SK-N-SH (cell line): ENCODE data around the gene MIXL1. TPM values are rescaled to one million over a fixed set of nuclear protein-coding genes. Genes with fewer than 3 reads are reported as not detected.
A peak's percentile ranks its signal among the peaks of the same experiment; 100 is the strongest.

Source experiments
- CTCF ChIA-PET: fragments of 300-600, 350-600 bp; formaldehyde crosslinking; extraction: SDS; loops from one replicate; lab custom pipeline; 2021; lab: Yijun Ruan, JAX
- POLR2A ChIA-PET: fragments of 350-600 bp; sonication (Branson Sonifier 250); formaldehyde crosslinking; extraction: SDS; loops from one replicate; lab custom pipeline; 2020; ENCODE audit warnings: antibody characterized with exemption, inconsistent platforms; lab: Yijun Ruan, JAX
- DNase-seq: peaks from one replicate; pipeline ENCODE4 v3.0.0; 2012
- H2AFZ ChIP-seq: fragments of 200-600 bp; sonication (generic); 2 replicates; pipeline ENCODE4 v1.8.1; 2016; ENCODE audit warnings: antibody characterized with exemption, mild to moderate bottlenecking, low read depth
- H3F3A ChIP-seq: fragments of 200-600 bp; sonication (generic); replicated peaks from 2 replicates; pipeline ENCODE3; 2016; ENCODE audit warnings: antibody characterized with exemption, mild to moderate bottlenecking; ENCODE audit not compliant: insufficient read depth
- H3K27ac ChIP-seq, 2 experiments: fragments of 200-500 bp in 1 of 2; fragments of 200-600 bp in 1 of 2; sonication (Bioruptor generic) in 1 of 2; sonication (generic), shearing (Covaris generic) in 1 of 2; 2 replicates each; pipeline versions ENCODE4 v1.5.1 to v1.6.1; 2014 to 2016; ENCODE audit warnings: low read depth in 2 of 2, inconsistent platforms in 1 of 2, low read length in 1 of 2, mild to moderate bottlenecking in 1 of 2, mixed read lengths in 1 of 2
- H3K27me3 ChIP-seq: fragments of 200-600 bp; sonication (generic), shearing (Covaris generic); 2 replicates; pipeline ENCODE4 v1.6.1; 2016; ENCODE audit warnings: mixed run types; ENCODE audit not compliant: insufficient read depth
- H3K36me3 ChIP-seq, 2 experiments: fragments of 200-500 bp in 1 of 2; fragments of 200-600 bp in 1 of 2; sonication (Bioruptor generic) in 1 of 2; sonication (generic) in 1 of 2; replicated peaks in 1 of 2; 2 replicates each; pipeline versions ENCODE3 to v1.5.1; 2014 to 2016; ENCODE audit warnings: low read length in 1 of 2, mild to moderate bottlenecking in 1 of 2; ENCODE audit not compliant: insufficient read depth in 2 of 2, control insufficient read depth in 1 of 2
- H3K4me1 ChIP-seq, 2 experiments: fragments of 200-500 bp in 1 of 2; fragments of 200-600 bp in 1 of 2; sonication (Bioruptor generic) in 1 of 2; sonication (generic), shearing (Covaris generic) in 1 of 2; 2 replicates each; pipeline versions ENCODE4 v1.5.1 to v1.6.1; 2014 to 2016; ENCODE audit warnings: low read depth in 1 of 2, low read length in 1 of 2, mixed run types in 1 of 2; ENCODE audit not compliant: insufficient read depth in 2 of 2, control insufficient read depth in 1 of 2
- H3K4me2 ChIP-seq: fragments of 200-600 bp; sonication (generic), shearing (Covaris generic); 2 replicates; pipeline ENCODE4 v1.6.1; 2017; ENCODE audit warnings: mixed run types
- H3K4me3 ChIP-seq, 2 experiments: fragments of 200-500 bp in 1 of 2; fragments of 200-600 bp in 1 of 2; sonication (Bioruptor generic) in 1 of 2; sonication (generic), shearing (Covaris generic) in 1 of 2; 2 replicates each; pipeline versions ENCODE4 v1.5.1 to v1.8.1; 2014 to 2016; ENCODE audit warnings: low read depth in 2 of 2, inconsistent platforms in 1 of 2, low read length in 1 of 2, mild to moderate bottlenecking in 1 of 2, mixed read lengths in 1 of 2, moderate library complexity in 1 of 2
- H3K79me2 ChIP-seq: fragments of 200-600 bp; sonication (generic); 2 replicates; pipeline ENCODE4 v1.8.1; 2017; ENCODE audit warnings: mild to moderate bottlenecking; ENCODE audit not compliant: insufficient read depth
- H3K9ac ChIP-seq: fragments of 200-600 bp; sonication (generic); 2 replicates; pipeline ENCODE4 v1.6.1; 2017; ENCODE audit warnings: mixed run types
- H3K9me2 ChIP-seq: fragments of 200-600 bp; sonication (generic); 2 replicates; pipeline ENCODE4 v1.6.1; 2017; ENCODE audit warnings: mixed run types
- H3K9me3 ChIP-seq: fragments of 200-600 bp; sonication (generic); 2 replicates; pipeline ENCODE4 v1.6.1; 2017; ENCODE audit warnings: mixed run types, mild to moderate bottlenecking, moderate library complexity
- H4K20me1 ChIP-seq: fragments of 200-600 bp; sonication (generic); 2 replicates; pipeline ENCODE4 v1.6.1; 2017; ENCODE audit warnings: mild to moderate bottlenecking, mixed run types; ENCODE audit not compliant: insufficient read depth
- CHD2 ChIP-seq: fragments of 150-350 bp; IDR thresholded peaks from 2 replicates; pipeline ENCODE4 v1.6.1; 2018; ENCODE audit warnings: low read length; ENCODE audit not compliant: partially characterized antibody
- ELF1 ChIP-seq: IDR thresholded peaks from 2 replicates; pipeline ENCODE4 v1.4.0; 2012
- FOSL2 ChIP-seq: IDR thresholded peaks from 2 replicates; pipeline ENCODE4 v1.4.0; 2012; ENCODE audit warnings: low read depth, mild to moderate bottlenecking, moderate library complexity, borderline replicate concordance
- GABPA ChIP-seq: IDR thresholded peaks from 2 replicates; pipeline ENCODE4 v1.4.0; 2012; ENCODE audit warnings: low read depth, mild to moderate bottlenecking
- MEF2A ChIP-seq: IDR thresholded peaks from 2 replicates; pipeline ENCODE4 v1.4.0; 2012; ENCODE audit warnings: low read depth, borderline replicate concordance
- MXI1 ChIP-seq: IDR thresholded peaks from 2 replicates; pipeline ENCODE4 v1.6.1; 2012; ENCODE audit warnings: mild to moderate bottlenecking, low read depth, low read length, improper control_type of control experiment
- NFIC ChIP-seq: IDR thresholded peaks from 2 replicates; pipeline ENCODE4 v1.4.0; 2012; ENCODE audit warnings: borderline replicate concordance
- POLR2AphosphoS5 ChIP-seq: IDR thresholded peaks from 2 replicates; pipeline ENCODE4 v1.6.1; 2012; ENCODE audit warnings: low read depth, low read length
- SIN3A ChIP-seq: IDR thresholded peaks from 2 replicates; pipeline ENCODE4 v1.6.1; 2012; ENCODE audit warnings: low read depth, mild to moderate bottlenecking, low read length, moderate library complexity, borderline replicate concordance
- TAF1 ChIP-seq: IDR thresholded peaks from 2 replicates; pipeline ENCODE4 v1.6.1; 2012; ENCODE audit warnings: low read depth, mild to moderate bottlenecking, low read length, moderate library complexity, borderline replicate concordance
- TCF12 ChIP-seq: IDR thresholded peaks from 2 replicates; pipeline ENCODE4 v1.4.0; 2012
- YY1 ChIP-seq: IDR thresholded peaks from 2 replicates; pipeline ENCODE4 v1.4.0; 2012; ENCODE audit warnings: low read depth, mild to moderate bottlenecking
- WGBS: methylation state at CpG from one replicate; pipeline ENCODE4 v1.1.6; 2017; ENCODE audit warnings: low lambda C conversion rate; 5-methylcytosine and 5-hydroxymethylcytosine counted together
- polyA plus RNA-seq, 3 experiments: library from polyadenylated mRNA; depleted of rRNA; stranded (reverse); fragments of >200 nt; gene quantifications; 2 replicates each; pipeline ENCODE4 v1.2.3, GENCODE V29; 2012
- TF ChIP-seq, protein P1 (sequence below): IDR thresholded peaks from 2 replicates; pipeline ENCODE4; 2012
- TF ChIP-seq, protein P2 (sequence below): IDR thresholded peaks from 2 replicates; pipeline ENCODE4 v1.6.1; 2012; ENCODE audit warnings: mild to moderate bottlenecking, low read depth, low read length, moderate library complexity
- TF ChIP-seq, protein P3 (sequence below): IDR thresholded peaks from 2 replicates; pipeline ENCODE4 v1.4.0; 2012; ENCODE audit warnings: low read depth
- TF ChIP-seq, protein P4 (sequence below): fragments of 200-600 bp; sonication (generic); IDR thresholded peaks from 2 replicates; pipeline ENCODE4 v1.6.1; 2017; ENCODE audit warnings: antibody characterized with exemption, mild to moderate bottlenecking, moderate library complexity

The MIXL1 gene
- polyA plus RNA-seq, 1 of the 3 experiments (the other 2 are of a cell fraction), result 0.03 TPM

DNA sequence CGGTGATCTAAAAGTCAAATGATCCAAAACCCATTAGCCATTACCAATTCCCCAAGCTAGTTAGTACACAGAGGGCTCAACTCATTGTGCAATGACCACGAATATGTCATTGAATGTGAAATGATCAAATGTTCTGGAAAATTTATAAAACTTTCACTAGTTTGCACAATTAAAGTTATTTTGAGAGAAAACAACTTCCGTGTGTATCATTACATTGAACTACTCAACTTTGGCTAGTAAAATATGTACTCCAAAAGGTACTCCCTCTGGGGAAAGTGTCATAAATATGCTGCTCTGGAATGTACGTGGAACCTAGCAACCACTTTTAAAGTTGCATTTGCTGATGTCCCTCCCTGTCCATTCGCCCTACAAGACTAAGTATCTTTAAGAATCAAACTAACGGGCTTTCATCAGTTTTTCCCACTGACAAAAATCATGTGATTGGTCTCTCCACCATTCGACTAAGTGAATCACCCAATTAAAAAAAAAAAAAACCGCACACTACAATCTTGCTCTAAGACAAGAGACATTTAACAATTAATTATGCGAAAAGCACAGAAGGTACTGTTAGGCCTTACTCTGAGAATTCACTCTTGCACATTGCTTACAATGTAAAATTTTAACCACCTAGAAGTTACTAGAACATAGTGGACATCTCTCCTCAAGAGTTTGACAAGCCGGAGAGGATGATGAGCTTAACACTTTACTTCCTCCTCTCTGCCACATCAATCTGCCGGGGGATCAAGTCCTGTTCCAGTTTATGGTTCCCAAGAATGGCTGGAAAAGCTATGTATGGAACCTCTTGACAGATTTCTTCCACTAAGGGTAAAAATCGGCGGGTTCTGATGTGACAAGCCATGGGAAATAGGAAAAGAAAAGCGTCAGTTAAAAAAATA lies 38.1 kb upstream of the MIXL1 start:
- H3K9ac ChIP-seq, result peak overlapping the region; percentile 77
- H3K9me3 ChIP-seq, result no peaks in the 10 kb centered on the region
- DNase-seq, result no peak
- H3K27ac ChIP-seq, result peak overlapping the region; percentile 78 to 88; a peak in 2 of 4 replicates
- POLR2A ChIA-PET, result interaction anchor here (1.1 kb wide), 1 partner anchor 12 kb away, joined by 4 read pairs; no protein-coding TSS in a partner anchor
- H3K4me1 ChIP-seq, result peaks cover 0 to 12% of the 10 kb centered on the region in 2 experiments; a peak in 3 of 4 replicates
- H2AFZ ChIP-seq, result no peak overlapping the region
- peak overlapping the region; percentile 71 to 82 for H3K4me3 ChIP-seq
- peaks cover 64% of the 10 kb centered on the region for H3K79me2 ChIP-seq
- WGBS, result 32% methylated on average over 14 of the region's 14 CpGs
- H3K36me3 ChIP-seq, result peaks cover 13 to 26% of the 10 kb centered on the region in 2 experiments
- CTCF ChIA-PET, result interaction anchor here (0.6 to 7.1 kb wide), 6 partner anchors 12 to 148 kb away, joined by 3 to 48 read pairs (median 4); no protein-coding TSS in a partner anchor
- no peaks in the 10 kb centered on the region for H3K9me2 ChIP-seq
- H3K4me2 ChIP-seq, result peak overlapping the region; percentile 86
- 0 out of 2 replicates have a peak, but pooled peaks have one; percentile 13 for TF ChIP-seq FOSL2
- no peak for TF ChIP-seq MXI1
- TF ChIP-seq, protein P1, sequence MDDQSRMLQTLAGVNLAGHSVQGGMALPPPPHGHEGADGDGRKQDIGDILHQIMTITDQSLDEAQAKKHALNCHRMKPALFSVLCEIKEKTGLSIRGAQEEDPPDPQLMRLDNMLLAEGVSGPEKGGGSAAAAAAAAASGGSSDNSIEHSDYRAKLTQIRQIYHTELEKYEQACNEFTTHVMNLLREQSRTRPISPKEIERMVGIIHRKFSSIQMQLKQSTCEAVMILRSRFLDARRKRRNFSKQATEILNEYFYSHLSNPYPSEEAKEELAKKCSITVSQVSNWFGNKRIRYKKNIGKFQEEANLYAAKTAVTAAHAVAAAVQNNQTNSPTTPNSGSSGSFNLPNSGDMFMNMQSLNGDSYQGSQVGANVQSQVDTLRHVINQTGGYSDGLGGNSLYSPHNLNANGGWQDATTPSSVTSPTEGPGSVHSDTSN, result no peak
- TF ChIP-seq, all 33 proteins: peak for 1
- Histone ChIP-seq H3K27me3 (no peaks in the 10 kb centered on the region), H3F3A (peaks cover 12% of the 10 kb centered on the region), H4K20me1 (peaks cover 50% of the 10 kb centered on the region)

DNA sequence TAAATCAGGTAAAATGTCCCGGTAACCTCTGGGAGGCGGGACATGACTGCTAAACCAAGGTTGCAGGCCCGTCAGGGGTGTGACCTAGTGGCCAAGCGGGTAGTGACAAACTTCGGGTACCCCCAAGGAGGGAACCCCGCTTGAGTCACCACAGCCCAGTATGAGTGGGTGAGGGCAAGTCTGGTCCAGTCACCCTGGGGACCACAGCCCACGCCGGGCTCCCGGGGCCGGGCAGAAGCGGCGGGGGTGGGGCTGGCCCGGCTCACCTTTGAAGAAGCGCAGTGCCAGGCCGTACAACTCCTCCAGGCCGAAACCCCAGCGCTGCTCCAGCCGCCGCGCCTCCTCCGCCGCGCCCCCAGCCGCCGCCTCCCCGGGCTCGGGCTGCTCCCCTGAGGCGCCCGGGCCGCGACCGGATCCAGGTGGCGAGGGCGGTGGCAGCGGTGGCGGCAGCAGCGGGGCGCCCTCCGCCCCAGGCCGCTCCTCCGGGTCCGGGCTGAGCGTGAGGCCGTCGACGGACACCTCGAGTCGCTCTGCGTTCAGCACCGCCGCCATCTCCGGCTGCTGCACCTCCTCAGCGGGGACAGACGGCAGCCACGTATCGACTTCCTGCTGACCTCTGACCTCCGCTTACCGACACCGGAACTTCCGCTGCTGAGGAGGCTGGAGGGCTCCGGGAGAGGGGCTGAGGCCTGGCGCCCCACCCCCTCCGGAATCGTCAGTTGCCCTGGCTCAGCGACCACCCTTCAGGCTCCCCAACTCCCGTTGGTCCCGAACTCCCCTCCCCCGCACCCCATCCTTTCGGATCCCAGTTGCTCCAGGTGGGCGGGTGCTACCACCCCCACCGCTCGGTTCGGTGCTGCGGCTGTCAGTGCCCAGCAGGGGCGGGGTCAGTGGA lies 37.1 kb upstream of the MIXL1 start, which contains the start of gene ACBD3:
ACBD3 (minus strand) TSS at position 618 of the 895 bp plus-strand sequence; CDS start at position 552, 66 bp downstream.
- under 1% methylated on average over 22 of the region's 75 CpGs for WGBS
- CTCF ChIA-PET, result interaction anchor here (0.8 to 7.1 kb wide), 7 partner anchors 11 to 147 kb away, joined by 3 to 48 read pairs (median 5); no protein-coding TSS in a partner anchor
- Histone ChIP-seq H2AFZ (peak within 1 kb of the TSS; percentile 97), H3K4me1 (peaks cover 0 to 12% of the 10 kb centered on the region in 2 experiments; a peak in 3 of 4 replicates), H3K36me3 (peaks cover 8 to 25% of the 10 kb centered on the region in 2 experiments), H4K20me1 (peaks cover 40% of the 10 kb centered on the region), H3F3A (peaks cover 12% of the 10 kb centered on the region), H3K9ac (peak within 1 kb of the TSS; percentile 77), H3K4me3 (peak within 1 kb of the TSS; percentile 71 to 82), H3K9me2 (no peaks in the 10 kb centered on the region), H3K79me2 (peaks cover 55% of the 10 kb centered on the region), H3K4me2 (peak within 1 kb of the TSS; percentile 86), H3K9me3 (no peaks in the 10 kb centered on the region), H3K27ac (peak within 1 kb of the TSS; percentile 78 to 88), H3K27me3 (no peaks in the 10 kb centered on the region)
- DNase-seq, result peak; percentile 98
- POLR2A ChIA-PET, result no interaction called here
- peak; percentile 96 for TF ChIP-seq POLR2AphosphoS5
- TF ChIP-seq YY1, result peak; percentile 82
- TF ChIP-seq GABPA, result peak; percentile 94
- TF ChIP-seq, protein P2, sequence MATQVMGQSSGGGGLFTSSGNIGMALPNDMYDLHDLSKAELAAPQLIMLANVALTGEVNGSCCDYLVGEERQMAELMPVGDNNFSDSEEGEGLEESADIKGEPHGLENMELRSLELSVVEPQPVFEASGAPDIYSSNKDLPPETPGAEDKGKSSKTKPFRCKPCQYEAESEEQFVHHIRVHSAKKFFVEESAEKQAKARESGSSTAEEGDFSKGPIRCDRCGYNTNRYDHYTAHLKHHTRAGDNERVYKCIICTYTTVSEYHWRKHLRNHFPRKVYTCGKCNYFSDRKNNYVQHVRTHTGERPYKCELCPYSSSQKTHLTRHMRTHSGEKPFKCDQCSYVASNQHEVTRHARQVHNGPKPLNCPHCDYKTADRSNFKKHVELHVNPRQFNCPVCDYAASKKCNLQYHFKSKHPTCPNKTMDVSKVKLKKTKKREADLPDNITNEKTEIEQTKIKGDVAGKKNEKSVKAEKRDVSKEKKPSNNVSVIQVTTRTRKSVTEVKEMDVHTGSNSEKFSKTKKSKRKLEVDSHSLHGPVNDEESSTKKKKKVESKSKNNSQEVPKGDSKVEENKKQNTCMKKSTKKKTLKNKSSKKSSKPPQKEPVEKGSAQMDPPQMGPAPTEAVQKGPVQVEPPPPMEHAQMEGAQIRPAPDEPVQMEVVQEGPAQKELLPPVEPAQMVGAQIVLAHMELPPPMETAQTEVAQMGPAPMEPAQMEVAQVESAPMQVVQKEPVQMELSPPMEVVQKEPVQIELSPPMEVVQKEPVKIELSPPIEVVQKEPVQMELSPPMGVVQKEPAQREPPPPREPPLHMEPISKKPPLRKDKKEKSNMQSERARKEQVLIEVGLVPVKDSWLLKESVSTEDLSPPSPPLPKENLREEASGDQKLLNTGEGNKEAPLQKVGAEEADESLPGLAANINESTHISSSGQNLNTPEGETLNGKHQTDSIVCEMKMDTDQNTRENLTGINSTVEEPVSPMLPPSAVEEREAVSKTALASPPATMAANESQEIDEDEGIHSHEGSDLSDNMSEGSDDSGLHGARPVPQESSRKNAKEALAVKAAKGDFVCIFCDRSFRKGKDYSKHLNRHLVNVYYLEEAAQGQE, result peak; percentile 25; the same call in 1 of the 2 replicates
- TF ChIP-seq FOSL2, result no peak
- TF ChIP-seq MXI1, result peak; percentile 55
- peak; percentile 84 for TF ChIP-seq ELF1
- TF ChIP-seq, protein P3, sequence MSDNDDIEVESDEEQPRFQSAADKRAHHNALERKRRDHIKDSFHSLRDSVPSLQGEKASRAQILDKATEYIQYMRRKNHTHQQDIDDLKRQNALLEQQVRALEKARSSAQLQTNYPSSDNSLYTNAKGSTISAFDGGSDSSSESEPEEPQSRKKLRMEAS, result peak; percentile 79
- no peak for TF ChIP-seq NFIC
- TF ChIP-seq, protein P4, sequence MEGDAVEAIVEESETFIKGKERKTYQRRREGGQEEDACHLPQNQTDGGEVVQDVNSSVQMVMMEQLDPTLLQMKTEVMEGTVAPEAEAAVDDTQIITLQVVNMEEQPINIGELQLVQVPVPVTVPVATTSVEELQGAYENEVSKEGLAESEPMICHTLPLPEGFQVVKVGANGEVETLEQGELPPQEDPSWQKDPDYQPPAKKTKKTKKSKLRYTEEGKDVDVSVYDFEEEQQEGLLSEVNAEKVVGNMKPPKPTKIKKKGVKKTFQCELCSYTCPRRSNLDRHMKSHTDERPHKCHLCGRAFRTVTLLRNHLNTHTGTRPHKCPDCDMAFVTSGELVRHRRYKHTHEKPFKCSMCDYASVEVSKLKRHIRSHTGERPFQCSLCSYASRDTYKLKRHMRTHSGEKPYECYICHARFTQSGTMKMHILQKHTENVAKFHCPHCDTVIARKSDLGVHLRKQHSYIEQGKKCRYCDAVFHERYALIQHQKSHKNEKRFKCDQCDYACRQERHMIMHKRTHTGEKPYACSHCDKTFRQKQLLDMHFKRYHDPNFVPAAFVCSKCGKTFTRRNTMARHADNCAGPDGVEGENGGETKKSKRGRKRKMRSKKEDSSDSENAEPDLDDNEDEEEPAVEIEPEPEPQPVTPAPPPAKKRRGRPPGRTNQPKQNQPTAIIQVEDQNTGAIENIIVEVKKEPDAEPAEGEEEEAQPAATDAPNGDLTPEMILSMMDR, result peak; percentile 16; the same call in 1 of the 2 replicates
- TF ChIP-seq TCF12, result 0 out of 2 replicates have a peak, but pooled peaks have one; percentile 9
- peak; percentile 85 for TF ChIP-seq TAF1
- TF ChIP-seq CHD2, result peak; percentile 77
- no peak for TF ChIP-seq MEF2A
- TF ChIP-seq SIN3A, result peak; percentile 84; the same call in 1 of the 2 replicates
